ENCODE measurements around the gene PTP4A2. TPM values are rescaled to one million over a fixed set of nuclear protein-coding genes. Genes with fewer than 3 reads are reported as not detected.

The PTP4A2 gene
- total and polyA plus RNA-seq, 10 of the 15 experiments (the other 5 are each of a cell fraction or from before 2014, with no cell fraction given): 180 to 909 (median 375) TPM

DNA sequence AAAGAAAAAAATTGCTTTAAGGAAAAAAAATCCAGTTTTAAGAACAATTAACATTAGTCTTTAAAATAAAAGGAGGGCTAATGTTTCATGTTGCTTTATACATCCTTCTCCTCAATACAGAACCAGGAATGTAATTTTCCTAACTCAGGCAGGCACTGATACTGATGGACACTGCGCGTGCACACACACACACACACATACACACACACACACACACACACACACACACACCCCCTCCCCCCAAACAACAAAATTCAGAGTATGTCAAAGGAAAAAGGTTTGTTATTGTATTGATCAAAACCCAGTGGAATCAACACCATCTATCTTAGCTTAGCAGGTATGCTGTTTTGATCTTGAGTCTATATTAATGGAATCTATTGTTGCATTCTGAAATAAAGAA lies 31.6 kb downstream of the PTP4A2 start:
- no peak for ATAC-seq
- RAD21 ChIA-PET (ENCODE audit: unreplicated experiment): no interaction called here
- POLR2A ChIA-PET: interaction anchor here (0.6 to 1.9 kb wide), 3 partner anchors 36 to 49 kb away, joined by 3 to 15 read pairs (median 4); no protein-coding TSS in a partner anchor

More for the DNA sequence above, 31.6 kb downstream of the PTP4A2 start:
- FAIRE-seq (no peak), DNase-seq (ENCODE audit: low read depth, low spot score) (no peak)
- Histone ChIP-seq H4K20me1 (ENCODE audit: control insufficient read depth, insufficient read depth) (no peaks in the 10 kb centered on the region), H3K4me3 (no peak overlapping the region), H3K4me2 (ENCODE audit: control insufficient read depth, insufficient read depth) (no peak overlapping the region), H3K27ac (ENCODE audit: control insufficient read depth, insufficient read depth) (no peak overlapping the region), H3K9me3 (replicated peaks; ENCODE audit: control insufficient read depth, insufficient read depth, low read length) (peaks cover 4% of the 10 kb centered on the region; the same call in 1 of the 3 replicates), H3K9ac (ENCODE audit: control insufficient read depth, insufficient read depth, low read length) (no peak overlapping the region), H3K27me3 (replicated peaks in 1 of 2; ENCODE audit: control insufficient read depth in 2 of 2, insufficient read depth in 2 of 2, low read length in 1 of 2) (no peaks in the 10 kb centered on the region), H2AFZ (ENCODE audit: control insufficient read depth, low read depth, low read length) (no peak overlapping the region), H3K36me3 (ENCODE audit: control insufficient read depth in 2 of 2, insufficient read depth in 2 of 2, low read length in 1 of 2) (peaks cover 17 to 23% of the 10 kb centered on the region in 2 experiments), H3K79me2 (ENCODE audit: control insufficient read depth, insufficient read depth, low read length) (peaks cover 14% of the 10 kb centered on the region), H3K4me1 (ENCODE audit: control insufficient read depth, insufficient read depth, low read length) (peaks cover 20% of the 10 kb centered on the region)
- 100% methylated on average over 2 of the region's 2 CpGs for WGBS (ENCODE audit: insufficient coverage, insufficient replicate concordance, low lambda C conversion rate, missing lambda C conversion rate)
- SMC1A ChIA-PET (ENCODE audit: uncharacterized antibody, unreplicated experiment): interaction anchor here (1.0 to 4.0 kb wide), 3 partner anchors 7 to 90 kb away, joined by 3 to 34 read pairs (median 4); no protein-coding TSS in a partner anchor
- intact Hi-C loops (cut with micrococcal nuclease; ENCODE audit: unreplicated experiment): no loop called here
- CTCF ChIA-PET: interaction anchor here (5.6 kb wide), 1 partner anchor 57 kb away, joined by 31 read pairs; no protein-coding TSS in a partner anchor
- no TSS peak for BruUV-seq (replicated peaks)
- in situ Hi-C loops (cut with MboI): no loop called here
- no peak for TF ChIP-seq SMAD5 (IDR thresholded peaks at IDR 0.05; ENCODE audit: low read depth)
- TF ChIP-seq, protein P1, sequence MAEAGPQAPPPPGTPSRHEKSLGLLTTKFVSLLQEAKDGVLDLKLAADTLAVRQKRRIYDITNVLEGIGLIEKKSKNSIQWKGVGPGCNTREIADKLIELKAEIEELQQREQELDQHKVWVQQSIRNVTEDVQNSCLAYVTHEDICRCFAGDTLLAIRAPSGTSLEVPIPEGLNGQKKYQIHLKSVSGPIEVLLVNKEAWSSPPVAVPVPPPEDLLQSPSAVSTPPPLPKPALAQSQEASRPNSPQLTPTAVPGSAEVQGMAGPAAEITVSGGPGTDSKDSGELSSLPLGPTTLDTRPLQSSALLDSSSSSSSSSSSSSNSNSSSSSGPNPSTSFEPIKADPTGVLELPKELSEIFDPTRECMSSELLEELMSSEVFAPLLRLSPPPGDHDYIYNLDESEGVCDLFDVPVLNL (IDR thresholded peaks at IDR 0.05; ENCODE audit: low read depth, low read length): no peak
- TF ChIP-seq YBX1 (IDR thresholded peaks at IDR 0.05): no peak
- TF ChIP-seq, protein P2, sequence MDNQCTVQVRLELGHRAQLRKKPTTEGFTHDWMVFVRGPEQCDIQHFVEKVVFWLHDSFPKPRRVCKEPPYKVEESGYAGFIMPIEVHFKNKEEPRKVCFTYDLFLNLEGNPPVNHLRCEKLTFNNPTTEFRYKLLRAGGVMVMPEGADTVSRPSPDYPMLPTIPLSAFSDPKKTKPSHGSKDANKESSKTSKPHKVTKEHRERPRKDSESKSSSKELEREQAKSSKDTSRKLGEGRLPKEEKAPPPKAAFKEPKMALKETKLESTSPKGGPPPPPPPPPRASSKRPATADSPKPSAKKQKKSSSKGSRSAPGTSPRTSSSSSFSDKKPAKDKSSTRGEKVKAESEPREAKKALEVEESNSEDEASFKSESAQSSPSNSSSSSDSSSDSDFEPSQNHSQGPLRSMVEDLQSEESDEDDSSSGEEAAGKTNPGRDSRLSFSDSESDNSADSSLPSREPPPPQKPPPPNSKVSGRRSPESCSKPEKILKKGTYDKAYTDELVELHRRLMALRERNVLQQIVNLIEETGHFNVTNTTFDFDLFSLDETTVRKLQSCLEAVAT (IDR thresholded peaks at IDR 0.05): no peak
- no peak for TF ChIP-seq PML (IDR thresholded peaks at IDR 0.05; ENCODE audit: low read length)
- TF ChIP-seq, protein P3, sequence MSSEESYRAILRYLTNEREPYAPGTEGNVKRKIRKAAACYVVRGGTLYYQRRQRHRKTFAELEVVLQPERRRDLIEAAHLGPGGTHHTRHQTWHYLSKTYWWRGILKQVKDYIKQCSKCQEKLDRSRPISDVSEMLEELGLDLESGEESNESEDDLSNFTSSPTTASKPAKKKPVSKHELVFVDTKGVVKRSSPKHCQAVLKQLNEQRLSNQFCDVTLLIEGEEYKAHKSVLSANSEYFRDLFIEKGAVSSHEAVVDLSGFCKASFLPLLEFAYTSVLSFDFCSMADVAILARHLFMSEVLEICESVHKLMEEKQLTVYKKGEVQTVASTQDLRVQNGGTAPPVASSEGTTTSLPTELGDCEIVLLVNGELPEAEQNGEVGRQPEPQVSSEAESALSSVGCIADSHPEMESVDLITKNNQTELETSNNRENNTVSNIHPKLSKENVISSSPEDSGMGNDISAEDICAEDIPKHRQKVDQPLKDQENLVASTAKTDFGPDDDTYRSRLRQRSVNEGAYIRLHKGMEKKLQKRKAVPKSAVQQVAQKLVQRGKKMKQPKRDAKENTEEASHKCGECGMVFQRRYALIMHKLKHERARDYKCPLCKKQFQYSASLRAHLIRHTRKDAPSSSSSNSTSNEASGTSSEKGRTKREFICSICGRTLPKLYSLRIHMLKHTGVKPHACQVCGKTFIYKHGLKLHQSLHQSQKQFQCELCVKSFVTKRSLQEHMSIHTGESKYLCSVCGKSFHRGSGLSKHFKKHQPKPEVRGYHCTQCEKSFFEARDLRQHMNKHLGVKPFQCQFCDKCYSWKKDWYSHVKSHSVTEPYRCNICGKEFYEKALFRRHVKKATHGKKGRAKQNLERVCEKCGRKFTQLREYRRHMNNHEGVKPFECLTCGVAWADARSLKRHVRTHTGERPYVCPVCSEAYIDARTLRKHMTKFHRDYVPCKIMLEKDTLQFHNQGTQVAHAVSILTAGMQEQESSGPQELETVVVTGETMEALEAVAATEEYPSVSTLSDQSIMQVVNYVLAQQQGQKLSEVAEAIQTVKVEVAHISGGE (CRISPR knock-in tag; IDR thresholded peaks at IDR 0.05): no peak
- no peak for TF ChIP-seq YY1 (IDR thresholded peaks at IDR 0.05; ENCODE audit: low read depth, low read length)

Data from GM12878 (cell line).